GM21381 (cell line): ENCODE results near the gene FBLN2.

Experiments
- ATAC-seq: cut with Tn5 transposase; IDR thresholded peaks from one replicate; pipeline ENCODE4 v1.9.1; 2021; ENCODE audit warnings: mild to moderate bottlenecking, moderate library complexity; ENCODE audit not compliant: unreplicated experiment

The FBLN2 gene

DNA sequence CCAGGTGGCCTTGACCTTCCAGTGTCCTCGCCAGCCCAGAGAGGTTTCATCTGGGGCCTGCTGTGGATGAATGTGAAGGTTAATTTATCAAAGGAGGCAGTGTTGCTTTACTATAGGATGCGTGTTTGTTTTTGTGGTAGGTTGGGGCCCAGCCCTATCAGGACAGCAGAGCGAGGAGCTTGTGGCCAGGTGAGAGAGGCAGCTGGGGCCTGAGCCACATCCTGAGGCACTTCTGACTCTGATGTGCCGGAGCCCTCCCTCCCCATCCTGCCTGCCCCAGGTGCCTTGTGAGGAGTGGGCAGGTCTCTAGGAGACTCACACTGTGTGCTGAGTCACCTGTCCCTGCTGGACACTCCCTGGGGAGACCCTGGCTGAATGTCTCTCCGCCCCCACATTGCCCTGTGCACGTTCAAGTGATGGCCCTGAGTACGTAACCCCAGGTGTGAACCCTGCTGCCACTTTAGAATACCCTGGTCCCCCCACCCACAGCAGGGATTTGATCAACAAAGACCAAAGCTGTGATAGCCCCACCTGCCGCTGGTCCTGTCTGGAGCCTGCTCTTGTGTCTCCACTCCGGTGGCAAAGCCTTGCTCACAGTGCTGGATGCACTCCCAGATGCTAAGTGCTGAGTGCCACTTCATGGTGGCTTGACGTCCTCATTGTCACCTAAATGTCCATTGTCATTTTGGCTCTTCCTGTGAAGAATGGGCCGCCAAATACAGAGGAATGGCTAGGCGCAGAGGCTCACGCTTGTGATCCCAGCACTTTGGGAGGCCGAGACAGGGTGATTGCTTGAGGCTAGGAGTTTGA, 16.0 kb downstream of the FBLN2 start:
- ATAC-seq: no peak

DNA sequence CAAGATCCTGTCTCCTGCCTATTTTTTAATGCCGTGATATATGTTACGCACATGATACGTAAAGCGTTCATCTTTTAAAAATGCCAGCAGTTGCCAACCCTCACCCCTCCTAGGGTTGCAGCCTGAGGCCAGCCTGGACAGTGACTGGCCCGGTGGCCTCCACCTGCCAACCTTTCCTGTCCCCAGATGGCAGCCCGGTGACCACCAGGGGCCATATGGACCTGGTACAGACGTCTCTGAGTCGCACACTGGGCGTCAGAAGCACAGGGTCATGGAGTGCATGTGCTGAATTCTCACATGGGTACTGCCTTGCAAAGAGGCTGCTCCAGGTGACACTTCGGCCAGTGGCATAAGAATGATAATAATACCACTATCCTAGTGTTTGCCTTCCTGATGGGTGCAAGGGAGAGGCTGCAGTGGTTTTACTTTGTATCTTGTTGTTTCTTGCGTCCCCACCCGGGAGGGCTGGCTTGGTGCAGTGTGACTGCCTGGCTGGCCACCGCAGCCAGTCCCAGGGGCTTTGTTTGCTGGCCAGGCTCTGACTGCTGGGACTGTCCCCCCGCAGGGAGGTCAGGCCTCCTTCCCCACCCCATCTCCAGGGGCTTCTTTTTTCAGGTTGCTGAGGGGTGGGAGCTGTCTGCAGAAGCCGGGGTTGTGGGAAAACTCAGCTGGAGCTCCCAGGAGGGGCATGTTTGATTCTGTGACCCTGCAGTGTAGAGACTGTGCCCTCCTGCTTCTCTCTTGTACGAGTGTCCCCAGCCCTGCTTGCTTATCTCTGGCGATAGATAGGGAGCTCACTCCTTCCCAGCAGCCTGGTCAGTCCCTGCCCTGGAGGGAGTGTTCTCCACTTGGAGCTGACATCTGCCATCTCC, 16.9 kb downstream of the FBLN2 start:
- ATAC-seq: no peak

DNA sequence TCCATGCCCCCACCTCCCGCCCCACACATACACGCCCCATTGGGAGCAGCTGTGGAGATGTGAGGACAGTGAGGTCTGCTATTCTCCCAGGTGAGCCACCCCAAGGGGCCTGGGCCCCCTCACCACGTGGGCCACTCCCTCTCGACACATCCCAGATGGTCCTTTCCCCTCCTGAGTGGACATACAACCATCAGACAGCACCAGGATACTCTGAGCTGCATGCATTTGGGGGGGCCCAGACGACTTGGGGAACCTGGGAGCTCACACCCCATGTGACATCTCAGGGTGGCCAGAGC, 17.5 kb downstream of the FBLN2 start:
- no peak for ATAC-seq

DNA sequence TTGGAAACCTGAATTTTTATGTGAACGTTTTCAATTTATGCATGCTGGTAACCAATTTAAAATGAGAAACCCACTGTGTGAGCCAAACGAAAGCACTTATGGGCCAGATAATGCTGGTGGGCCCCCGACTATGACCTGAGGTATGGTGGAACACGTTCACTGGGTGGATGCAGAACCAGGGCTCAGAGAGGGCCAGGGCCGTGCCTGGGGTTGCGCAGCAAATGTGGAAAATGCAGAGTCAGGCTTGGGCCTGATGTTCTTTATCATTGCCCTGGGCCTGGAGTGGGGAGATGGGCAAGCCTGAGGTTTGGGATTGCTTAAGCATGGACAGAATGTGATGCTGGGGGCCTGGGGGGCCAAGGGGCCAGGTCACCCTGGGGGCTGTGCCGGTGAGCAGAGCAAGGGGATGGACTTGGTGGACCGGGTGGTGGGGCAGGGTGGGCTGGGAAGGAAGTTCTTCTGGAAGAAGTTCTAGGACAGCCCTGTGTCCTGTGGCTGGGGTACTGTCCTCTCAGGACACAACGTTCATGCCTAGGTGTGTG, 17.9 kb downstream of the FBLN2 start:
- ATAC-seq: no peak

DNA sequence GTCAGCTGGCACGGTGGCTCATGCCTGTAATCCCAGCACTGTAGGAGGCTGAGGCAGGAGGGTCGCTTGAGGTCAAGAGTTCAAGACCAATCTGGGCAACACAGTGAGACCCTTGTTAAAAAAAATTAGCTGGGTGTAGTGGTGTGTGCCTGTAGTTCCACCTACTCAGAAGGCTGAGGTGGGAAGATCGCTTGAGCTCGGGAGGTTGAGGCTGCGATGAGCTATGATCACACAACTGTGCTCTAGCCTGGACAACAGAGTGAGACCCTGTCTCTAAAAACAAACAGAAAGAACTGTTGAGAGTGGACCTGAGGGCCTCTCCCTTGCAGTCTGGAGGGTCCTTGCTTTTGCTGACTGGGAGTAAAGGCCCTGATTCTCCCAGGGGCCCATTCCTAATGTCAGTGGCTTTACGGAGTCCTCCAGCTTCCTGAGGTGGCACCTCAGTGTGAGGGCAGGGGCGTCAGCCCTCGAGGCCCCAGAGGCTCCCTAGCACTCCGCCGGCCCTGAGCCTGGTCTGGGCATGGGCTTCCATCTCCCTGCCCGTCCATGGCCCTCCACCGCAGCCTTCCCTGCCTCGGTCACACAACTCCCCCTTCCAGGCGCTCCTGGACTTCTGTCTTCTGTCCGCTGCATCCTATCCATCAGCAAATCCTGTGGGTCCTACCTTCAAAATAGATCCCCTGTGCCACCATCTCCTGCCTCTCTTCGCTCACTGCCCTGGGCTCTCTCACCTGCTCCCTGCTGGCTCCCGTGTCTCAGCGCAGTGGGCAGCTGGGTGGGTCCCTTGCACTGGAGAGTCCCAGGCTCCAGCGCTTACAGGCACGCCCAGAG, 19.0 kb downstream of the FBLN2 start:
- no peak for ATAC-seq

DNA sequence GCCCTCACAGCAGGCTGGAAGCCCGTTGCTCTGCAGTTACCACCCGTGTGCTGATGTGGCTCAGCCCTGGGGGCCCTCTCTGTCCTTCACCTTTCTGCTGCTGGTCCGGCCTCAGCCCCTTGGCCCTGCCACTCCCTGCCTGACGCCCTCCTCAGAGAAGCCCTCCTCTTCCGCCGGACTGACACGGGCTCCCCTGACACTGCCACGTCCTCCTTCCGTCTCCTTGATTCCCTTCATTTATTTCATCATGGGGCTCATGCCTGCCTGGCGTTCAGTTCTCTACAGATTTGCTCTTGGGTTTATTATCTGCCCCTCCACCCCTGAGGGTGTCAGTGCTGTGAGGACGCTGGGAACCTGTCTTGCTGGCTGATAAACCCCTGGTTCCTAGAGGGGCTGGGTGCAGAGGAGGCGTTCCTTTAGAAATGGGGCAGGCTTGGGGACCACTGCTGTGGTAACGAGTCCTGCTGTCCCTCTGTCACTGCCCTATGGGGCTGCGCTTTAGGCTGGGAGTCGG, 19.6 kb downstream of the FBLN2 start:
- no peak for ATAC-seq

DNA sequence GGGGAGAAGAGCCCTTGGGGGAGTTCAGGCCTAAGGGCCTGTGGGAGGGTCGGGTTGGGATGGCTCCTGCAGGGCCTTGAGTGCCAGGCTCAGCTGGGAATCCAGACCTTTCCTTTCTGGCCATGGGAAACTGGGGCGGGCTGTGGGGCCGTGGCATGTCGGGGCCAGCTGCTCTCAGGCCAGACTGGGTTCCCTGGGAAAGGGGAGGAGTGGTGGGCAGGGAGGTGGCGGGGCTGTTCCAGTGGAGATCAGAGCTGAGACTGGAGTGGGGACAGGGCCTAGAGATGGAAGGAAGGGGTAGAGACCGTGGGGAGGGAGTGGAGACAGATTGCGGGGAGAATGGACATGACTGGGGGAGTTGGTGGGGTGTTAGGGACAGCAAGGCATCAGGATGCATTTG, 20.3 kb downstream of the FBLN2 start:
- no peak for ATAC-seq

DNA sequence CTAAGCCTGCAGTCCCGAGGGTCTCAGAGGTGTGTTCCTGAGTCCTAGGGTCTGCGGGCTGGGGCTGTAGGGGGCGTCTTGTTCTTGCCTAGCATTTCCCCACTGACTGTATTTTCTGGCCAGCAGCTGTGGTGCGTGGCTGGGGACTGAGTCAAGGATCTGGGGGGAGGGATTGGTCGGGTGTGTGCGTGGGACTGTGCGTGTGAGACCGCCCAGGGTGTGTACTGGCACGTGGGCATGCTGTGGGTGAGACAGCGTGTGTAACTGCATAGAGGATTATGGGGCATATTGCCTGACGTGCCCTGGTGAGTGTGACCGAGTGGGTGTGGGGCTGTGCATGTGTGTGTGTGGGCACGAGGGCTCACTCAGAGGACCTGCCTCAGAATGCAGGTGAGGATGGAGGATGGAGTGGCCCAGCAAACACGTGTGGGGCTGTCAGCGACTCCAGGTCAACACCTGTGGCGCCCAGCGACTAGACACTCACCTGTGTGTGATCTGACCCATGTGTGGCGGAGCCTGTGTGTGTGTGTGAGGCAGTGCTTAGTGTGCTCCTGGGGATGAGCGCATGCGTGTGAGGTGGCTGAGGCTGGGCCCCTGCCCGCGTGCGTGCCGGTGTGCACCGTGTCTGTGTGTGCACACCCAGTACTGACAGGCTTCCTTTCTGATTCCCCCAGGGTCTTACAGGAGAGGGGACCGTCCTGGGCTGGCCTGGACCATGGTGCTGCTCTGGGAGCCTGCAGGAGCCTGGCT, 20.9 kb downstream of the FBLN2 start:
- ATAC-seq: no peak

DNA sequence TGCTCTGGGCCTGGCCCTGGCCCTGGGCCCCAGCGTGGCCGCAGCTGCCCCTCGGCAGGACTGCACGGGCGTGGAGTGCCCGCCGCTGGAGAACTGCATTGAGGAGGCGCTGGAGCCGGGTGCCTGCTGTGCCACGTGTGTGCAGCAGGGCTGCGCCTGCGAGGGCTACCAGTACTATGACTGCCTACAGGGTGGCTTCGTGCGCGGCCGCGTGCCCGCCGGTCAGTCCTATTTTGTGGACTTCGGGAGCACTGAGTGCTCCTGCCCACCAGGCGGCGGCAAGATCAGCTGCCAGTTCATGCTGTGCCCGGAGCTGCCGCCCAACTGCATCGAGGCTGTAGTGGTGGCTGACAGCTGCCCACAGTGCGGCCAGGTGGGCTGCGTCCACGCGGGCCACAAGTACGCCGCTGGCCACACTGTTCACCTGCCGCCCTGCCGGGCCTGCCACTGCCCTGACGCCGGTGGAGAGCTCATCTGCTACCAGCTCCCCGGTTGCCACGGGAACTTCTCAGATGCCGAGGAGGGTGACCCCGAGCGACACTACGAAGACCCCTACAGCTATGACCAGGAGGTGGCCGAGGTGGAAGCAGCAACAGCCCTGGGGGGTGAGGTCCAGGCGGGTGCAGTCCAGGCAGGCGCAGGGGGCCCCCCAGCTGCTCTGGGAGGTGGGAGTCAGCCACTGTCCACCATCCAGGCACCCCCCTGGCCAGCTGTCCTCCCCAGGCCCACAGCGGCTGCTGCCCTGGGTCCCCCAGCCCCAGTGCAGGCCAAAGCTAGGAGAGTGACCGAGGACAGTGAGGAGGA, 21.7 kb downstream of the FBLN2 start:
- ATAC-seq: no peak

DNA sequence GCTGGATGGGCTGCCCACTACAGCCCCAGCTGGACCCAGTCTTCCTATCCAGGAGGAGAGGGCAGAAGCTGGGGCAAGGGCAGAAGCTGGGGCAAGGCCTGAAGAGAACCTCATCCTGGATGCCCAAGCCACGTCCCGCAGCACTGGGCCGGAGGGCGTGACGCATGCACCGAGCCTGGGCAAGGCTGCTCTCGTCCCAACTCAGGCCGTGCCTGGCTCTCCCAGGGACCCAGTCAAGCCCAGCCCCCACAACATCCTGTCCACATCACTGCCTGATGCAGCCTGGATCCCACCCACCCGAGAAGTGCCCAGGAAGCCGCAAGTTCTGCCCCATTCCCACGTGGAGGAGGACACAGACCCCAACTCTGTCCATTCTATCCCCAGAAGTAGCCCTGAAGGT, 22.3 kb downstream of the FBLN2 start:
- no peak for ATAC-seq

DNA sequence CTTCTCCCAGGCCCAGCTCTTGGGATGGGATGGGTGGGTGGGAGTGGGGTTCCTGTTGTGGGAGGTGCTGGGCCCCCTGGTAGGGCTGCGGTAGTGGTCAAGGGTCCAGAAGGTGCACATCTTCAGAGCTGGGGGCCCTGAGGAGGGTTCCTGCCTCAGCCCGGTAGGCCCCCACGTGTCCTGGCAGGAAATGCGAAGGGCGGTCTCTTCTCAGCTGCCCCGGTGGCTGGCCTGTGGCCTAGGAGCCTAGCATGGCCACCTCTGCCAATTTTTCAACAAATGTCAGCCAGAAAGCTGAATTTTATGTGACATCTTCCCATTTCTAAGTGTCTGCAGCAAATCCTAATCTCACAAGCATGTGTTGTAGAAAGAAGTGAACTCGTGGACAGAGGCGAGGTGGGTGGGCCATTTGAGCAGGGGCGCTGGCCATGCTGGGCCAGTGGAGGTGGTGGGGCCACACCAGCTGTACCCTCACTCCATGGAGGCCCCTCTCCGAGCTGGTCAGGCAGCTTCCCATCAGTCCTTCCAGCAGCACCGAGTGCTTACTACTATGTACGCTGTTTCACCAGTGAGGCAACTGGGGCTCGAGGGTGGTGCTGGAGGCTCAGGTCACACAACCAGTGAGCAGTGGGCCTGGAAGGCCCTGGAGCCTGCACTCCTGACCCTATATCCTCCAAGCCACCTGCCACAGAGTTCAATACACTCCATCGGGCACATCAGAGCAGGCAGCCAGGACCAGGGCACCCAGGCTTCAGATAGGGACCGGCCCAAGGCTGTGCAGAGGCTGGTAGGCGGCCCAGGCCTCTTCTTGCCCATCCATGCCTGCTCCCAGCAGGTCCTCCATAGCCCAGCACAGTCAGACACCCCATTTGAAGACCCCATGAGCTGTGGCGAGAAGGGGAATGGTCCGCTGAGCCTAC, 23.2 kb downstream of the FBLN2 start:
- ATAC-seq: no peak

DNA sequence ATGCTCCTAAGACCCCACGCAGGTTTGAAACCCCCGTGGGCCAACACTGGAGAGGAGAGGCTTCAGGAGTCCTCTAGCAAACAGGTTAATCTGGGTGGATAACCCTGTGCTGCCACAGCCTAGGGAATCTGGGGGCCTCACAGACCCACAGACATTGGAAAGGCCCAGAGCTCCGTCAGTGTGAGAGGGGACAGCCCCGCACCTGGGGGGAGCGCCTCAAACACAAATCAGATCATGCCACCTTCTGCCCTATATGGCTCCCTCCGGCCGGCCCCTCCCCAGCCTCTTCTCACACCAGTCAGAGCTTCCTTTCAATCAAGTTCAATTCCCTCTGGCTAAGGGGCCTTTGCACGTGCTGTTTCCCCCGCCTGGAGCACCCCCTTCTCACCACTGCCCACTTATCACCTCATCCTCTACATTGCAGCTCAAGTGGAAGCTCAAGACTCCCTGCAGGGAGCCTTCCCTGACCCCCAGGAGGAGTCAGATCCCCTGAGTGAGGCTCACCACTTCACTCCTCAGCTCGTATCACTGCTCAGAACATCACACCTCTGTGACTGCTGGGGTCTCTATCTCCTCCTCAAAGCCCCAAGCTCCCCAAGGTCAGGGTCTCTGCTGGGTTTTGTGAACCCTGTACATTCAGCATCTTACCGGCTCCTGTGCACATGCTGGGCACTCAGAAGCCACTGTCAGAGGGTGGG, 24.1 kb downstream of the FBLN2 start:
- ATAC-seq: no peak

DNA sequence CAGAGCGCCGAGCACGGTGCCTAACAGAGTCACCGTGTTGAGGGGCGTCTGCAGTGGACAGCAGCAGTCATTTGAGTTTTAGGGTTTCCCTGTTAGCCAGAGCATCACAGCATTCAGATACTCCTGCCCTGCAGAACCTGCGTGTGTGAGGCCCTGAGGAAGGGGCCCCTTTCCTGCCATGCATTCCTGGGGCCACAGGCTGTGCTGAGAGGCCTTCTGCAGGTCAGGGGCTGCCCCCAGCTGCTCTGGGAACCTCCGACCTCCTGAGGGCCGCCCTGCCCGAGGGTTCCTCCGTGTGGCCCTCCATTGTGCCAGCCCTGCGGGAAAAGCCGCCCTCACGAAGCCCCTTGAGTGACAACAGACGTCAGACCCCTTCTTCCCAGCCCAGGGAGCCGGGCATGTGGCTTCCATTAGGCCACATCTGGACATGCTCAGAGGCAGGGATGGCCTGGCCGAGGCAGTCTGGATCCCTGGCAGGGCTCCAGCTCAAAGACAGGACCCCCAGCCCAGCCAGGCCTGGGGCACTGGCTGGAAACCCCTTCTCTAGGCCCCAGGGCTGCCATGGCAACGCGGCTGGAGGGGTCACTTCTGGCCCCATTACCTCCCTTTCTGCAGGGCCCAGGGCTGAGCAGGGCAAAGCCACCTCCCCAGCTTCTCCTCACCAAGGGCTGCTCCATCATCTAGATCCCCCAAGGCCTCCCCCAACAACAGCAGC, 25.3 kb downstream of the FBLN2 start:
- no peak for ATAC-seq

DNA sequence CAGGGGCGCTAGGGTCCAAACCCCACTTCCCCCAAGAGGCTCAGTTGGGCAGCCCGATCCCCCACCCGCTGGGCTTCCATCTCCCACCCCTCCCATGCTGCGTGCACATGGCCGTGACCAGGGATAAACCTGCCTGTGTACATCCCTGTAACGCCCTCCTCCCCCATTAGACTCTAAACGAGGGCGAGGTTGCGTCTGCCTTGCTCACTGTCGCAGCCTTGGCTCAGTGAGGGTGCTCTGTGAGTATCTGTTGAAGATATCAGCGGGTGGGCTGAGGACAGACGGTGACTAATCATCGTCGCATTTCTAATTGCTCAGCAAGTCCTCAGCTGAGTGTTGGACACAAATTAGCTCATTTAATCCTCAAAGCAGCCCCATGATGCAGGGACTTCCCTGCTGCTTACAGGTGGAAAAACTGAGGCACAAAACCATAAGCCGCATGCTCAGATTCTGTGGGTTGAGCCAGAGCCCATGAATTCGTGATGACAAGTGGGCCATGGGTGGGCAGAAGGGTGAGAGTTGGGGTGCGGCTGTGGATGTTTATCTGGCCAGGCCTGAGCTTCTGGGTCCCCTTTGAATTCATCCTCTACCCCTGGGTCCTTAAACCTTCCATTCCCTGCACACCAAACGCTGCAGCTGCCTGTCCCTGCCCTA, 26.0 kb downstream of the FBLN2 start:
- no peak for ATAC-seq

DNA sequence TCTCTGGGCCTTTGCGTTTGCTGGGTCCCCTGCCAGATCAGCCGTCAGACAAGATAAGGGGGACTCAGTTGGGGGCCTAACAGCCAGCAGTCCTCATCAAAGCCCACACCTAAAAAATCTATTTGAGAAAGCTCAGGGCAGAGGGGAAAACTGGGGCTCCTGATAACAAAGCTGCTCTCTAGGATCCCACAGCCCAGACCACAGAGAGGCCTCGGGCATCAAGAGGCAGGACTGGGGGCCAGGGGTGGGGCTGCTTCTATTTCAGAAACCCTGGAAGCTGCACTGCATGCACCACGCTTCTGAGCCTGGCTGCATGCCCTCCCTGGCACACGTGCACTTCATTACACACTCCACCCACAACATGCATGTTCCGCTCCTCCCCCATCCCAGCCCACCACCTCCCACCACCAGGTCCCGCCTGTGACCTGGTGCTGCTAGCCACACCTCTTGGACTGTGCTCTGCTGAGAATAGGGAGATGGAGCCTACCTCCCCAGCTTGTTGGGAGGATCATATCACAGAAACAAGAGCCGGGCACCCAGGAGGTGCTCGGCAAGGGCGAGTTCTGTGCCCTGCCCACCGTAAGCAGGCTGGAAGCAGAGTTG, 26.6 kb downstream of the FBLN2 start:
- ATAC-seq: no peak
